Stomach (tissue), 9 donors: ENCODE measurements around the gene ZNF732. TPM values are rescaled to one million over a fixed set of nuclear protein-coding genes. Genes with fewer than 3 reads are reported as not detected.
A peak's percentile ranks its signal among the peaks of the same experiment; 100 is the strongest.

Experiments used
- DNase-seq, 2 donors: peaks; one replicate each; pipeline versions ENCODE4 v3.0.0 to v3.0.0-alpha.2; 2013 to 2019
- H3K27ac ChIP-seq, 5 donors: fragments of 200-600 bp in 4 of 5; sonication (generic) in 4 of 5; one replicate each; pipeline ENCODE4 v1.5.1; 2013 to 2019; ENCODE audit warnings: mild to moderate bottlenecking in 1 of 5, moderate library complexity in 1 of 5
- H3K27me3 ChIP-seq, 3 donors: fragments of 200-600 bp; sonication (generic); one replicate each; pipeline ENCODE4 v1.5.1; 2017 to 2019; ENCODE audit warnings: mixed run types in 1 of 3
- H3K36me3 ChIP-seq, 4 donors: fragments of 200-600 bp; sonication (generic); 1 replicate in 3 of 4; 2 replicates in 1 of 4; pipeline ENCODE4 v1.5.1; 2016 to 2019
- H3K4me1 ChIP-seq, 4 donors: fragments of 200-600 bp; sonication (generic); one replicate each; pipeline ENCODE4 v1.5.1; 2016 to 2019
- H3K4me3 ChIP-seq, 4 donors: fragments of 200-600 bp; sonication (generic) in 3 of 4; one replicate each; pipeline ENCODE4 v1.5.1; 2016 to 2019; ENCODE audit warnings: mild to moderate bottlenecking in 1 of 4
- H3K9me3 ChIP-seq, 4 donors: fragments of 200-600 bp; sonication (generic); one replicate each; pipeline ENCODE4 v1.5.1; 2016 to 2019
- CTCF ChIP-seq, 7 experiments: fragments of 450-650 bp in 4 of 7; fragments of 200-600 bp in 3 of 7; sonication (generic) in 3 of 7; IDR thresholded peaks; one replicate each; pipeline ENCODE4 v1.5.1; 2016 to 2019; ENCODE audit warnings: antibody characterized with exemption in 7 of 7, control low read depth in 2 of 7, mild to moderate bottlenecking in 1 of 7
- EP300 ChIP-seq: sonication (generic); formaldehyde crosslinking; IDR thresholded peaks from one replicate; pipeline ENCODE4 v1.6.1; 2017; ENCODE audit warnings: antibody characterized with exemption
- POLR2A ChIP-seq, 4 donors: fragments of 450-650 bp; IDR thresholded peaks; one replicate each; pipeline ENCODE4 v1.6.1; 2016; ENCODE audit warnings: antibody characterized with exemption in 4 of 4, control low read depth in 2 of 4, mild to moderate bottlenecking in 1 of 4, moderate library complexity in 1 of 4
- POLR2AphosphoS5 ChIP-seq, 3 donors: sonication (generic); formaldehyde crosslinking; IDR thresholded peaks; one replicate each; pipeline ENCODE4 v1.6.1; 2016; ENCODE audit warnings: antibody characterized with exemption in 3 of 3
- WGBS, 5 donors: extraction: QIAGEN DNeasy Blood & Tissue Kit in 3 of 5; methylation state at CpG; one replicate each; pipeline versions ENCODE4 v1.1.5 to v1.1.7; 2013 to 2018; 5-methylcytosine and 5-hydroxymethylcytosine counted together
- intact Hi-C: fragments of 100-400 bp; cut with DNase I; formaldehyde crosslinking; loops from one replicate; pipeline ENCODE4 v1.15.1; 2023; ENCODE audit warnings: low total_unique reads
- polyA plus RNA-seq, 3 donors: library from polyadenylated mRNA; stranded (reverse); fragments of 200-250 nt; gene quantifications; one replicate each; pipeline ENCODE4 v1.2.3, GENCODE V29; 2013
- total RNA-seq, 5 donors: library from RNA; depleted of rRNA; stranded (reverse); fragments of >200 nt; gene quantifications; one replicate each; pipeline versions ENCODE4 v1.1.0 to v1.2.3, GENCODE V29; 2014 to 2016
- donor health status: healthy with polysubstance abuse.
- donor health status: Bipolar disorder and iron deficiency.
- donor health status: healthy.

ZNF732 gene
- total and polyA plus RNA-seq, 8 donors: 0.15 to 5.1 (median 0.29) TPM; not detected in 5

DNA sequence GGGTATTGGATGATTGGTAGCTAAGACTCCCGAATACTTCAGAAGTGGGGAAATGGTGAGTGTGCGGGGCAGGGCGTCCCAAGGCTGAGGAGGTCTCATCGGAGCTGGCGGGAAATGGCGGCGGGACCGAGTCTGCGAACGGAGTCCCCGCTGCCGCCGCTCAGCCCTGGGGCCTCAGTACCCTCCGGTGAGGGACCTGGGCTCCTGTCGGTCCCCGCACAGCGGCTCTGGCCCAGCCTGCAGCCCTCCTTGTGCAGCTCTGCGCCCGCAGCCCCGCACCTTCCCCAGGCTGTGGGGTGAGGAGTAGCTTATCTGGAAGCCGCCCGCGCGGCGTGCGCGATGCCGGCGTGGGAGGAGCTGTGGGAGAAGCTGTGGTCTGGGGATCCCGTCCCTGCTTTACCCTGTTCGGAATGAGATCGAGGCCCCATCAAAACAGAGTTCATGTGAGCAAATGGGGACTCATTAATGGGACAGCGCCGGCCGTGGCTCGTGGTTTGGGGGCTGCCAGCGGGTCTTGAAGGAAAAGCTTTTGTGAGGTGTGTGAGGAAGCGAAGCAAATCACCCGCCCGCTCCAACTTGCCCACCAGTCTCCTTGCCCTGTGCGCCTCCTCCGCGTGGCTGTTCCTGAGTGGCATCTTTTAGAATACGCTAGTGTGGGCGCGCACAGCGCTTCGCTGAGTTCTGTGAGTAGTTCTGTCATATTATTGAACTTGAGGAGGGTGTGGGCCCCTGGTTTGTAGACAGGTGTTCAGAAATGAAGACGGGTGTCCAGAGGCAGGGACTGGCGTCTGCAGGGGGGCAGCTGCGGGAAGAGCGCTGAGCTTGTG, 32.9 kb upstream of the ZNF732 start:
- Histone ChIP-seq H3K4me1 (peaks cover 11 to 32% (median 19%) of the 10 kb centered on the region in 4 donors), H3K27ac (peak overlapping the region; percentile 91 to 95 (median 92)), H3K36me3 (peaks cover 0 to 27% (median 14%) of the 10 kb centered on the region in 4 donors), H3K4me3 (peak overlapping the region; percentile 78 to 93 (median 88)), H3K9me3 (peaks cover 0 to 32% (median 17%) of the 10 kb centered on the region in 4 donors), H3K27me3 (no peaks in the 10 kb centered on the region)
- intact Hi-C loops: no loop called here
- 2 to 5% (median 2%) methylated on average over 34 to 52 of the region's 52 CpGs for WGBS, 5 donors
- peak; percentile 40 to 77 for DNase-seq
- no peak for TF ChIP-seq POLR2AphosphoS5 (IDR thresholded peaks at IDR 0.05)
- no peak for TF ChIP-seq POLR2A (IDR thresholded peaks at IDR 0.05)
- no peak for TF ChIP-seq CTCF (IDR thresholded peaks at IDR 0.05)
- no peak for TF ChIP-seq EP300

DNA sequence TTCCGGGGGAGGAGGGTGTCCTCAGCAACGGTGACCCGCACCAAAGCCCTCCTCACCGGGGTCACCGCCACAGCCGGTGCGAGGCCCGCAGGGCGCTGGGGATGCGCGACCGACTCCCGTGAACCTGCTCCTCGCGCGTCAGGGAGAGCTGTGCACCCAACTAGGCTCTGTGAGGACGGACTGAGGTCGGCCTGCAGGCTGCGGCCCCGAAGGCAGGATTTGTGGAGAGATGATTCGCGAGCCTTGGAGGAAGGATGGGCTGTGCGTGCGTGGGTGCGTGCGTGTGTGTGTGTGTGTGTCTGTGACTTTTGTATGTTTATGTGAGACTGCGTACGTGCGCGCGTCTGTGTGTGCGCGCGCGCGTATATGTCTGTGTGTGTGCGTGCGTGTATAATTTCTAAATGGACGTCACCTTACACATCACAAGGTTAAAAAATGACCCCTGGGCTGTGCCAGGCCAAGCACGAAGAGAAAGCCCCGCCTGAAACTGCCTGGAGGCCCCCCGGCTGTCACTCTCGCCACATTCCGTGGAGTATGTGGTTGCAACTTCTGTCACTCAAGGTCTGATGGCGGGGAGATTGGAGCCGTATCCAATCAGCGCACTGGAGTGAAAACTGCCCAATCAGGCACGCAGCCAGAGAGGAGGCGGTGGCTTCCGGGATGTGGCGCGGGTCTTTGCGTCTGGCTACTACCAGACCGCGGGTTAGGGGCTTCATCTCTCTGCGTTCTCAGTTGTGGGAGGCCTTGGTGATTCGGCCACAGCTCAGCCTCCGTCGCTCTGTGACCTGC, 32.1 kb upstream of the ZNF732 start, which contains the start of gene ZNF141:
ZNF141 (plus strand) TSS at position 672 of the 789 bp plus-strand sequence. CDS start 170 bp downstream, outside the sequence.
- Histone ChIP-seq H3K4me1 (peaks cover 11 to 32% (median 19%) of the 10 kb centered on the region in 4 donors), H3K4me3 (peak within 1 kb of the TSS; percentile 78 to 93 (median 88)), H3K36me3 (peaks cover 0 to 20% (median 7%) of the 10 kb centered on the region in 4 donors), H3K9me3 (peaks cover 0 to 24% (median 12%) of the 10 kb centered on the region in 4 donors), H3K27ac (peak within 1 kb of the TSS; percentile 91 to 95 (median 92)), H3K27me3 (no peaks in the 10 kb centered on the region)
- TF ChIP-seq CTCF (IDR thresholded peaks at IDR 0.05) (no peak), POLR2AphosphoS5 (IDR thresholded peaks at IDR 0.05) (peak; percentile 77 to 90 (median 90)), EP300 (peak; percentile 41), POLR2A (IDR thresholded peaks at IDR 0.05) (peak in 2 of 4 donors; percentile 68 to 78)
- intact Hi-C loops: no loop called here
- DNase-seq: peak; percentile 95 to 99
- 0 to 1% (median 1%) methylated on average over 46 to 59 of the region's 59 CpGs for WGBS, 5 donors

DNA sequence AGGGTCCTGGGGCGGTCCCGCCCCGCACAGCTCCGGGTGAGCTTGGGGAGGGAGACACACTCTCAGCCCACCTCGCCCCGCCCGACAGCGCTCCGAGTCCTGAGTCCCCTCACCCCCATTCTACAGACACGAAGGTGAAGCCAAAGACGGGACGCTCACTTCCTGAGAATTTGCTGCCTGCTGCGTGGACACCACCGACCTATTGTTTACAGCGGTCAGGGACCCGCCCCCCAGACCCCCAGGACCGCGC, 31.5 kb upstream of the ZNF732 start:
- Histone ChIP-seq H3K36me3 (peaks cover 0 to 15% (median 2%) of the 10 kb centered on the region in 4 donors), H3K27ac (peak overlapping the region; percentile 91 to 95 (median 92)), H3K9me3 (peaks cover 0 to 19% (median 9%) of the 10 kb centered on the region in 4 donors), H3K4me1 (peaks cover 11 to 32% (median 19%) of the 10 kb centered on the region in 4 donors), H3K4me3 (peak overlapping the region; percentile 78 to 93 (median 88)), H3K27me3 (no peaks in the 10 kb centered on the region)
- 0 to 1% (median 1%) methylated on average over 9 to 18 of the region's 18 CpGs for WGBS, 5 donors
- no peak for TF ChIP-seq CTCF (IDR thresholded peaks at IDR 0.05)
- TF ChIP-seq EP300: no peak
- no peak for TF ChIP-seq POLR2AphosphoS5 (IDR thresholded peaks at IDR 0.05)
- no peak for TF ChIP-seq POLR2A (IDR thresholded peaks at IDR 0.05)
- no peak for DNase-seq
- intact Hi-C loops: no loop called here
